Stimulated activated naive CD4-positive, alpha-beta T cell treated with Interleukin-2 at 50 U/mL for 16 hours (primary cell): ENCODE measurements around the gene ZNF69.
"Not testable (repeated sequence)": the region's sequence is repeated elsewhere in the genome, so short reads cannot be mapped to it uniquely, and the experiment has no call there.

Experiments
- DNase-seq: peaks from one replicate; lab custom pipeline; 2025; lab: John Stamatoyannopoulos, UW

ZNF69 gene

DNA sequence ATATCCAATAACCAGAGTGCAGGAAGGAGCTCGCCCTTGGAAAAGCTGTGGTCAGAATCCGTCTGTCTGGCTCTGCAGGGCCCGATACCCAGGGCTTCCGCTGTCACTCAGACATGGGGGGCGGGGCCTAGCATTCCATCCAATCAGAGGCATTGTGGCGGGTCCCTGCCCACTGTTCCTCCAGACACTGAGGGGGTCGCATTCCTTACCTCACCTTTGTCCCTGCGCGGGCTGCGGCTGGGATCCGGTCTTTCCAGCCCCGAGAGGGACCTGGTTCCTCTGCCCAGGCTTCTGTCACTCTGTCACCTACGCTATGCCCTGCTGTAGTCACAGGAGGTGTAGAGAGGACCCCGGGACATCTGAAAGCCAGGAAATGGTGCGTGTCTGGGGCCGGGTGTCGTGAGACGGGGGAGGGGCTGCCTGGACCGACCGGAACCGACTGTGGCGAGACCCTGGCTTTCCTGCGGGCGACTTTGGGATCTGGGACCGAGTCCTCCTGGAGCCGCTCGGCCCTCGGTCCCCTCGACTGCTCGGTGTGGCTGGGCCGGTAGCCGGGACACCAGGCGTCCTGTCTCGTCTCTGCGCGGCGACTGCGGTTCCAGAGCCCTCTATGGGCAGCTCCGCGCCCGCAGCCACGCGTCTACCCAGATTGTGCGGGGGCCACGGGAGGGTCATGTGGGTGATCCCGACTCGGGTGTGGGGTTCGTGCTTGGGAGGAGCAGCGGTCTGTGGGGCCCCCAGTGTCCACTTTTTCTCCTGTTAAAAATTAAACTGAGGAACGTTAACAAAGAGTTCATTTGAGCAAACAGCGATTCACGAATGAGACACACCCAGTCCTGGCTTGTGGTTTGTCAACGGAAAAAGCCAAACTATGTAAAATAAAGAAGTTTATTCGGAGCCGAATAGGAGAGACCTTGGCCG is at the start of gene ZNF69:
ZNF69 (plus strand) TSS at position 172 of the 921 bp plus-strand sequence; CDS start at position 314, 142 bp downstream.
- DNase-seq, result peak; percentile 11

DNA sequence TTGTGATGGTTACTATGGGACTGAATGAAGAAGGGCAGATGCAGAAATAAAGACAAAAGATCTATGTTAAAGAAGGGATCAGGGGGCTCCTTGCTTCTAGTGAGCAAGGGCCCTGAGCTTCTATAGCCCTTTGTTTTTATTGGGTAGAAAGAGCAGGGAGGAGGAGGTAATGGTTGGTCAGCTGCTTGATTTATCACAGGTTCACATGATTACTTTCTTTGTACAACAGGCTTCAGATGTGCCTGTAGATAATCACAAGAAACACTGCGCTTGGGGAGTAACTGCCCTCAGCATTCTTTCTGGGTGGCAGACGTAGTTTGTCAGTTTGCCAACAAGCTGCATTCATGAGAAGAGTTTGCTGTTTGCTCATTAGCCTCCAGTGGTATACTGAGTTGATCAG is 43.9 kb upstream of the ZNF69 start:
- DNase-seq, result no peak

DNA sequence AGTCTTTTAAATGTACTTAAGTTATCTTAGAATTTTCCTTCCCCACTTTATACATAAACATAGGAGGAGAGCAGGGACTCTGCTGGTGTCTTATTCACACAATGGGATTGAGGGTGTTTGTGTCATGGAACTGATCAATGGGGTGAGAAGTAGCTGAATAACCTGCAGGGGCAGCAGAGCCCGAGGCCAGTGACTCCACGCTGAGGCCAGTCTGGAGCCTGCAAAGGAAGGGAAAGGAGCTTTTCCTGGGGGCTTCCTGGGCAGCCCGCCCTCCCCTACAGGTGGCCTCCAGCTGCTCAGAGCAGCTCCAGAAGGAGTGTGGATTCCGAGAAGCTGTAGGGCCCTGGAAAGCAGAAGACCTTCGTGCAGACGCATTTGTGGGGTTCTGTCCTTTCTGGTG is 40.0 kb upstream of the ZNF69 start:
- not testable (repeated sequence) for DNase-seq

DNA sequence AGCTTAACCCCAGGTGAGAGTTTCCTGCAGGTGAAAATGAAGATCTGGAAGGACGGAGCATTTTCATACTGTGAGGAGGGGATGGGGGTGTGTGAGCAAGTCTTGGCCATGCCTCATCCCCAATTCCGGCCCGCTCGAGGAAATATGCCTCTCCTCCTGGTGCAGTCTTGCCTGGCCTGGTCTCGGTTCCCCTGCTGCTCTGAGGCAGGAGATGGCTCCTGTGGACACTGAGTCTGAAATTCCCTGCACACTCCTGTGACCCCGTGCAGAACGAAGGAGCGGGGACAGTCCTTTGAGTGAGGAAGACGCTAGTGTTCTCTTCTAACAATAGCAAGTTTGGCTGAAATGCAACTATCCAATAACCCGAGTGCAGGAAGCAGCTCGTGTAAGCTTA is 39.4 kb upstream of the ZNF69 start:
- no peak for DNase-seq

DNA sequence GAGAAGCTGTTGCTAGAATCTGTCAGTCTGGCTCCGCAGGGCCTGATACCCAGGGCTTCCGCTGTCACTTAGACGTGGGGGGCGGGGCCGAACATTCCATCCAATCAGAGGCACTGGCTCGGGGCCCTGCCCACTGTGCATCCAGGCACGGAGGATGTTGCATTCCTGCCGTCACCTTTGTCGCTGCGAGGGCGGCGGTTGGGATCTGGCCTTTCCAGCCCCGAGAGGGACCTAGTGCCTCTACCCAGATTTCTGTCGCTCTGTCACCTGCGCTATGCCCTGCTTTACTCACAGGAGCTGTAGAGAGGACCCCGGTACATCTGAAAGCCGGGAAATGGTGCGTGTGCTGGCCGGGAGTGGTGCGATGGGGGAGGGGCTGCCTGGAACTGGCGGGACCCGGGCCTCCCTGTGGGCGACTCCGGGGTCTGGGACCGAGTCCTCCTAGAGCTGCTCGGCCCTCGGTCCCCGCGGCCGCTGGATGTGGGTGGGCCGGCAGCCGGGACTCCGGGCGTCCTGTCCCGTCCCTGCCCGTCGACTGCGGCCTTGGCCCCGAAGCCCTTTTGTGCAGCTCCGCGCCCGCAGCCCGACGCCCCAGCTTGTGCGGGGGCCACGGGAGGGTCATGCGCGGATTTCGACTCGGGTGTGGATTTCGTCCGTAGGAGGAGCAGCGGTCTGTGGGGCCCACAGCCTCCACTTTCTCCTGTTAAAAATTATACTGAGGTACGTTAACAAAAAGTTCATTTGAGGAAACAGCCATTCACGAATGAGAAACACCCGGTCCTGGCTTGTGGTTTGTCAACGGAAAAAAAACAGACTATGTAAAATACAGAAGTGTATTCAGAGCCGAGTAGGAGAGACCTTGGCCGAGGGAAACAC is 38.8 kb upstream of the ZNF69 start, which contains the start of gene ZNF439:
ZNF439 (plus strand) TSS at position 133 of the 876 bp plus-strand sequence; CDS start at position 275, 142 bp downstream.
- DNase-seq, result peak; percentile 81

DNA sequence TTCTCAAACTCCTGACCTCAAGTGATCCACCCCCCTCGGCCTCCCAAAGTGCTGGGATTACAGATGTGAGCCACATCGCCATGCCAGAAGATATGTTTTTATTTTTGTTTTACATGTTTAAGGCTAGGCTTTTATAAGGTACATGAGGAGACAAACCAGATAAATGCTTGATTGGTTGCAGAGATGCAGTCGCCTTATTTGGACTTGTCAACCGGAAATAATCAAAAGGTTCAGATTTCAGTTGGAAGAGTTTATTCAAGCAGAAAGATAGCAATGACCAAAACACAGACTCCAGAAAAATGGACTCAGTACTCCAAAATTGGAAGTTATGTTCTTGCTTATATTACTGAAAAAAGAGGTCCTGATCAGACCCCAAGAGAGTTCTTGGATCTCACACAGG is 37.3 kb upstream of the ZNF69 start:
- DNase-seq, result not testable (repeated sequence)

DNA sequence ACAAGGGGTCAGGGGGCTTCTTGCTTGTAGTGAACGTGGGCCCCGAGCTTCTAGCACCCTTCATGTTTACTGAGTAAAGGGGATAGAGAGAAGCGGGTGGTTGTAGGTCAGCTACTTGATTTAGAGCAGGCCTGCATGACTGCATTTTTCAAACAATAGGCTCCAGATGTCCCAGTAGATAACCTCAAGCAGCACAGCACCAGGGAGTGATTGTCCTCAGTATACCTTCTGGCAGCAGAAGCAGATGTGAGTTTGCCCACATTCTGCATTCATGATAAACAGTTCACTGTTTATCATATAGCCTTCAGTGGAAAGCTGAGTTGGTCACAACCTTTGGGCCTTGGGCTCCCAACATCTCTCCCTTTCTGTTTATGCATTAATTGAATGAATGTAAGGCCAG is 34.2 kb upstream of the ZNF69 start:
- DNase-seq, result no peak

DNA sequence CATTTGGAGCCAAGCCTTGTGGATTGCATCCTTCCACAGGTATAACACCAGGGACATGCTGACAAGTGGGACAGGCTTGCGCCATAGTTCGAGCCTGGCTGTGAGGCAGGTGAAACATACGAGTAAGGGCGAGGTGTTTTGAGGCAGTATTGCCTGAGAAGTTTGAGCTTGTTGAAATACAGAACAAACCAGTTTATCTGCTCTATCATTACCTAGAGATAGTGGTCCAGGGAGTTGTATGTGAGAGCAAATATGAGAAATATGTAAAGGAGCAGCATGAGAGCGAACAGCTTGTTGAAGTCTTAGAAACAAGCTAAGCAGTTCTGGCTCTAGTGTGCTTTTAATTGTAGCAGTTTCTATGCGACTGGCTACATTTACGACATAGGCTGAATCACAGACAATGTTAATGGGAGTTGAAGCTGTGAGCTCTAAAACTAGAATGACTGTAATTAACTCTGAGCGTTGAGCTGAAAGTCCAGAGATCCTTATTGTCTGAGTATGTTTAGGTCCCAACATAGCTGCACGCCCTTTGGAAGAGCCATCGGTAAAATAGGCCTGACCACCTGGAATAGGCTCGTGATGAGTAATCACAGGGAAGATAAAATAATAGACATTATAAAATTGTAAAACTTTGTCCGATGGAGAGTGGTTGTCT is 30.9 kb upstream of the ZNF69 start:
- DNase-seq, result no peak

DNA sequence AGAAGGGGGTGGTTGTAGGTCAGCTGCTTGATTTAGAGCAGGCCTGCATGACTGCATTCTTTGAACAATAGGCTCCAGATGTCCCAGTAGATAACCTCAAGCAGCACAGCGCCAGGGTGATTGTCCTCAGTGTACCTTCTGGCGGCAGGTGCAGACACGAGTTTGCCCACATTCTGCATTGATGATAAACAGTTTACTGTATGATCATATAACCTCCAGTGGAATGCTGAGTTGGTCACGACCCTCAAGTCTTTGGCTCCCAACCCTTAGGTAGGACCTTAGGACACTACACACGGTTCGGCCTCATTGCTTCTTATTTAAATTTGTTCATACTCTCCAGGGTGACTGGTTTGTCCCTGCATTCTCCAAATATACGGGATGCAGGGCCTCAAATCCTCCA is 26.9 kb upstream of the ZNF69 start:
- no peak for DNase-seq

DNA sequence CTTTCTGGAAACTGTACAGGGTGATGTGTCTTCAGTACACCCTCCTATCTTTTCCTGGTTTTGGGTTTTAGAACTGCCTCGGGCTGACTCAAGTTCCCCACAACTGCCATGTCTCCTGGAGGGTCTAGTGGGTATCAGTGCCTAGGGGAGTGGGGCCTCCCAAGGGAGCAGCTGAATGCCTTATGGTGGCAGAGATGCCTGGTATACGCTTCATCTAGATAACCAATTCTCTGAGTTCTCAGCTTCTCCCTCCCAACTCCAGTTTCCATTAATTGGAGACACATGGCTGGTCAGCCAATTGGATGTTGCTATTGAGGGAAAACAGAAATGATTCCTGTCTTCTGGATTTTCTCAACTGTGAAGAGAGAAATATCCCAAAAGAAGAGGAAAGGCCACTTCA is 26.3 kb upstream of the ZNF69 start:
- no peak for DNase-seq

DNA sequence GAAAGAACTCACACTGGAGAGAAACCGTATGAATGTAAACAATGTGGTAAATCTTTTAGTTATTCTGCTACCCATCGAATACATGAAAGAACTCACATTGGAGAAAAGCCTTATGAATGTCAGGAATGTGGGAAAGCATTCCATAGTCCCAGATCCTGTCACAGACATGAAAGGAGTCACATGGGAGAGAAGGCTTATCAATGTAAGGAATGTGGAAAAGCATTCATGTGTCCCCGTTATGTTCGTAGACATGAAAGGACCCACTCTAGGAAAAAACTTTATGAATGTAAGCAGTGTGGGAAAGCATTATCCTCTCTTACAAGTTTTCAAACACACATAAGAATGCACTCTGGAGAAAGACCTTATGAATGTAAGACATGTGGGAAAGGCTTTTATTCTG is 19.8 kb upstream of the ZNF69 start:
- not testable (repeated sequence) for DNase-seq

DNA sequence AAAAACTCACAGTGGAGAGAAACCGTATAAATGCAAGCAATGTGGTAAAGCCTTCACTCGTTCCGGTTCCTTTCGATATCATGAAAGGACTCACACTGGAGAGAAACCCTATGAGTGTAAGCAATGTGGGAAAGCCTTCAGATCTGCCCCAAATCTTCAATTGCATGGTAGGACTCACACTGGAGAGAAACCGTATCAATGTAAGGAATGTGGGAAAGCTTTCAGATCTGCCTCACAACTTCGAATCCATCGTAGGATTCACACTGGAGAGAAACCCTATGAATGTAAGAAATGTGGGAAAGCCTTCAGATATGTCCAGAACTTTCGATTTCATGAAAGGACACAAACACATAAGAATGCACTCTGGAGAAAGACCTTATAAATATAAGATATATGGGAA is 19.4 kb upstream of the ZNF69 start:
- DNase-seq, result no peak

DNA sequence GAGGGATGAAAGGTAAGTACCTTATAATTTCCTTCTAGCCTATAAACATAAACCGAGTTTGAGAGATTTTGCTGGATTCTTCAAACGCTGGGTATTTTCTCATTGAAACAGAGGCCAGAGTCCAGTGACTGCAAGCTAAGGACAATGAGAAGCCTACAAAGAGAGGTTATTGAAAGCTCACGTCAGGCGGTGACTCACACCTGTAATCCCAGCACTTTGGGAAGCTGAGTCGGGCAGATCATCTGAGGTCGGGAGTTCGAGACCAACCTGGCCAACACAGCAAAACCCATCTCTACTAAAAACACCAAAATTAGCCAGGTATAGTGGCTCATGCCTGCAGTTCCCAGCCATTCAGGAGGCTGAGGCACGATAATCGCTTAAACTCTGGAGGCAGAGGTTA is 15.0 kb upstream of the ZNF69 start:
- DNase-seq, result no peak

DNA sequence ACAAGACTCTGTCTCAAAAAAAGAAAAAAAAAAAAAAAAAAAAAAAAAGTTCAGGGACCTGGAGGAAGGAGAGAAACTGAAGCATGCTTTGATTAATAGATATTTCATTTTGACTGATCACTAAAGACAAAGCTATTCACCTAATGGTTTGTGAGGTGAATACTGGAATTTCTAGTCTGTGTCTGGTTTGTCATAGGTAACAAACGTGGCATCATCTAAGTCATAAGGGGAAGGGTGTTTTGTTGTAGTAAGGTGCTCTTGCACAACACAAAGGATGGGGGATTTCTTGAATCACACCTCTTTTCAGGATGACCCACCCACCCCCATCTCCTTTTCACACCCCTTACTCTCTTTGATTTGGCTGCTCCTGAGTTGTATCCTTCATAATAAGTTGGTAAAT is 13.8 kb upstream of the ZNF69 start:
- DNase-seq, result no peak

DNA sequence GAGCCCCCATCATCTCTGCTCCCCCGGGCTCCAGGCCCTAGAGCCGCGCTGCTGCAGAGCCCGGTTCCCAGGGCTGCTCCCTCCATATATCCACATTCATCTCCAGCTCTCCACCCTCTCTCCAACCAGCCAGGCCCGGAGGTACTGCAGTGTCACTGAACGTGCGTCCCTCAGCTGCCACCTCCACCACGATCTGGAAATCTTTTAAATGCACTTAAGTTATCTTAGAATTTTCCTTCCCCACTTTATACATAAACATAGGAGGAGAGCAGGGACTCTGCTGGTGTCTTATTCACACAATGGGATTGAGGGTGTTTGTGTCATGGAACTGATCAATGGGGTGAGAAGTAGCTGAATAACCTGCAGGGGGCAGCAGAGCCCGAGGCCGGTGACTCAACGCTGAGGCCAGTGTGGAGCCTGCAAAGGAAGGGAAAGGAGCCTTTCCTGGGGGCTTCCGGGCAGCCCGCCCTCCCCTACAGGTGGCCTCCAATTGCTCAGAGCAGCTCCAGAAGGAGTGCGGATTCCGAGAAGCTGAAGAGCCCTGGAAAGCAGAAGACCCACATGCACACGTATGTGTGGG is 7.8 kb upstream of the ZNF69 start:
- DNase-seq, result peak; percentile 8

DNA sequence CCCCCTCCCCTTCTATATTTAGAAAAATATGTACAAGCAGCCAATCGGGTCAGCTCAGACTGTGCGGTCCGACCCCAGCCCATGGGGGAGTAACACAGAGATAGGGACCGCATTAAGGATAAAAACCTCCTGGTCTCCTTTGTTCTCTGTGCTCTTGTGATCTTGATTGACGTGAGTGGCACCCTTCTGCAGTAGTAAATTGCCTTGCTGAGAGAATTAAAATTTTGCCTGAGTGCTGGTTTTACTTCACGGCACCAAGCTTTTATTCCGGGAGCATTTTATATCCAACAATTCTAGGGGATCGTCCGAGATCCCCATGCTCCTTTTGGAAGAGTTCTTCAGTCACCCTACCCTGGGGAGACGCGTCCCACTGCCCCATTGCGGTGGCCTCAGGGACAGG is 7.0 kb upstream of the ZNF69 start:
- no peak for DNase-seq

DNA sequence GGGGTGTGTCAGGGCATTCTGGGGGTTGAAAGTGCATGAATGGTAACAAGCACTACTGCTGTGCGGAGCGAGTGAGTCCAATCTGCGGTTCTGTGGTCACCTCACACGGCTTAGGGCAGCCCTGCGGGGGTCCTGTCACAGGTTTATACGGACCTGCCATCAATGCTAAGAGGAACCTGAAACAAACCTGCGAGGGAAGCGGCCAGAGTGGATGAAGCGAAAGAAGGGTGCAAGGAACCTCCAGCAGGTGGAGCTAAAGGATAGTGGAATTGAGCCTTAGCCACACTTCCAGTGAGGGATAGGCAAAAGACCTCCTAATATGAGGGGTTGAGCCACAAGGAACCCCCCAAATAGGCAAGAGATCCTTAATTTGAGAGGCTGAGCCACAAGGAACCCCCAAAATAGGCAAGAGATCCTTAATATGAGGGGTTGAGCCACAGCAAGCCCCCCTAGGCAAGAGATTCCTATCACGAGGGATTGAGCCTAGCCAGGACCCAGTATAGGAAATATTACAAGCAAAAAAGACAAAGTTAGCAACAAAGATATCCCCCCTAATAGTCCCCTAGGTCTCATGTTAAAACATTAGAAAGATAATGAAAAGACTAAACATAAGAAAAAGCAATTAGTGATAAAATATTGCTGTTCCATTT is 6.3 kb upstream of the ZNF69 start:
- DNase-seq, result no peak

DNA sequence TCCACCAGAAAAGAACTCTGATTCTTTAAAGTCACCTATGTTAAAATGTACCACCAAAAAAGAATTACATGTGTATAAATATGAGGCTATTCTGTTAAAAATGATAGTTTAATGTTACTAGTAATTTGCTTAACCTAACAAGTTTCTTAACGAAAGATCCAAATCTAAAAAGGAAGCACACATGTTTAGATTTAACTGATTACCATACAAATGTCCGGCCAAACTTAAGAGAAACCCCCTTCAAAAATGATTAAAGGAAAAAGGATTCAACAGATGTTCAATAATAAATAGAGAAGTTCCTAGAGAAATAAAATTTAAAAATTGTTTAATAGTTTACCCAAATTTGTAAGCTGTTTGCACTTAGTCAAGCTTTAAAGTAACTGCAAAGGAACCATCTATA is 5.0 kb upstream of the ZNF69 start:
- DNase-seq, result no peak

DNA sequence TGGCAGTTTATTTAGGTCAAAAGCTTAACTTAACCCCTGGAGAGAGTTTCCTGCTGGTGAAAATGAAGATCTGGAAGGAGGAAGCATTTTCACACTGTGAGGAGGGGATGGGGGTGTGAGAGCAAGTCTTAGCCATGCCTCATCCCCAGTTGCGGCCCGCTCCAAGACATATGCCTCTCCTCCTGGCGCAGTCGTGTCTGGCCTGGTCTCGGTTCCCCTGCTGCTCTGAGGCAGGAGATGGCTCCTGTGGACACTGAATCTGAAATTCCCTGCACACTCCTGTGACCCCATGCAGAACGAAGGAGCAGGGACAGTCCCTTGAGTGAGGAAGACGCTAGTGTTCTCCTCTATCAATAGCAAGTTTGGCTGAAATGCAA is 360 bp upstream of the ZNF69 start:
- no peak for DNase-seq

DNA sequence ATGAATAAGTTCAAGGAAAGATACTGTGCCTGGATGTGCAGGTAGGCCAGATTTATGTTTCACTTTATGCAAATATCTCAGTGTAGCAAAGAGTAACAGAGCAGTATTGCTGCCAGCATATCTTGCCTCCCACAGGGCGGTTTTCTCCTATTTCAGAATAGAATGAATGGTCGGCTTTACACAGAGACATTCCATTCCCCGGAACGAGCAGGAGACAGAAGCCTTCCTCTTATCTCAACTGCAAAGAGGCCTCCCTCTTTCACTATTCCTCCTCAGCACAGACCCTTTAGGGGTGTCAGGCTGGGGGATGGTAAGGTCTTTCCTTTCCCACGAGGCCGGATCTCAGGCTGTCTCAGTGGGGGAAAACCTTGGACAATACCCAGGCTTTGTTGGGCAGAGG is 2.3 kb downstream of the ZNF69 start:
- not testable (repeated sequence) for DNase-seq

DNA sequence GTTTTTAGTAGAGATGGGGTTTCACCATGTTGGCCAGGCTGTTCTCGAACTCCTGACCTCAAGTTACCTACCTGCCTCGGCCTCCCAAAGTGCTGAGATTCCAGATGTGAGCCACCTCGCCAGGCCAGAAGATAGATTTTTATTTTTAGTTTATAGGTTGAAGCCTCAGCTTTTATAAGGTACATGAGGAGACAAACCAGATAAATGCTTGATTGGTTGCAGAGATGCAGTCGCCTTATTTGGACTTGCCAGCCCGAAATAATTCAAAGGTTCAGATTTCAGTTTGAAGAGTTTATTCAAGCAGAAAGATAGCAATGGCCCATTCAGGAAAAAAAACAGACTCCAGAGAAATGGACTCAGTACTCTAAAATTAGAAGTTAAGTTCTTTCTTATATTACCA is 3.1 kb downstream of the ZNF69 start:
- no peak for DNase-seq

DNA sequence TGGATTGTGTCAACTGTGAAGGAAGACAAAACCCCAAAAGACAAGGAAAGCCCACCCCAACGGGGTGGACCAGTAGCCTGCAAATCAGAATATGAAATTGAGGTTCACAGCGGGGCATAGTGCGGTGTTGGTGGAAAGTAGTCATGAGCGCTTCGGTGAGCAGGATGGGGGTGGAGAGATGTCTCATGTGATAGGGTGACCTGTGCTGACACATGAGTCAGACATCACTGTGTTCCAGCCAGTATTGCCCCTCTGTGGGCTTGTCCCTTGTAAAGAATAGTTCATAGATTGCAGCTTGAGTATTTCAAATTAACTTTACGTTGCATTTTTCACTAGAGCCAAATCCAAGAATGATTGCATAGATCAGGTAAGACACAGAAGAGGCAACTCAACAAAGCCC is 7.3 kb downstream of the ZNF69 start:
- no peak for DNase-seq
